DMS114 treated with DMSO at 0.1 percent for 48 hours (cell line): Measurements from ENCODE around the gene HOXA5.

Experiments
- DNase-seq: peaks from one replicate; lab custom pipeline; 2025; ENCODE audit not compliant: unreplicated experiment; lab: John Stamatoyannopoulos, UW

Gene HOXA5

DNA sequence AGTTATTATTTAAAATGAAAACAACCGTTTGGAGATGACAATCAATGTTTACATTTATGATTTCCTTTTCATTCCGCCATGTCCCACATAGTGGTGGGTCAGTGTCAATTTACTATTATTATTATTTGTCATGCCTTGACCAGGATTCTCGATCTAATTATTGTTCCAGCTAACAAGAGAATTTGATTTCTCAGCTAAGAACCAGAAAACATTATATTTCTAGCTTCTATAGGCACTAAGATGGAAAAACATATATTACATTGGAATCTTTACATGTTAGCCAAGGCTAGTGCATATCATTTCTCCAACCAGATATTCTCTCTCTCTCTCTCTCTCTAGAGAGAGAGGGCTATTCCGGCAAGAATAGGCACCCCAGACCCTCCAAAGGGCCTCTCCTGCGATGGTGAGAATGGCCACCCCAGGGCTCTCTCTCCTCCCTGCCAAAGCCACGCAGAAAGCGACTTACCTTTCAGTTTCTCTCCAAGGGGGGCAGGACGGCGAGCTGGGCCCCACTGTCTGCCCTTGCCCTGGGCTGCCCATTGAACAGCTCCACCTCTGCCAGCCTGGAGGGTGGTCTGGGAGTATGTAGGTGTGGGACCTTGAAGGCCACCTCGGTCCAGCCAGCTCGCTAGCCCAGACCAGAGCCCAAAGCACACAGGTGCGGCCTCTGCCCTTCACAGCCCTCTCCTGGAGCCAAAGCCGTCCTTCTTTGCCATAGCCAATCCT lies 6.5 kb upstream of the HOXA5 start:
- DNase-seq: no peak

DNA sequence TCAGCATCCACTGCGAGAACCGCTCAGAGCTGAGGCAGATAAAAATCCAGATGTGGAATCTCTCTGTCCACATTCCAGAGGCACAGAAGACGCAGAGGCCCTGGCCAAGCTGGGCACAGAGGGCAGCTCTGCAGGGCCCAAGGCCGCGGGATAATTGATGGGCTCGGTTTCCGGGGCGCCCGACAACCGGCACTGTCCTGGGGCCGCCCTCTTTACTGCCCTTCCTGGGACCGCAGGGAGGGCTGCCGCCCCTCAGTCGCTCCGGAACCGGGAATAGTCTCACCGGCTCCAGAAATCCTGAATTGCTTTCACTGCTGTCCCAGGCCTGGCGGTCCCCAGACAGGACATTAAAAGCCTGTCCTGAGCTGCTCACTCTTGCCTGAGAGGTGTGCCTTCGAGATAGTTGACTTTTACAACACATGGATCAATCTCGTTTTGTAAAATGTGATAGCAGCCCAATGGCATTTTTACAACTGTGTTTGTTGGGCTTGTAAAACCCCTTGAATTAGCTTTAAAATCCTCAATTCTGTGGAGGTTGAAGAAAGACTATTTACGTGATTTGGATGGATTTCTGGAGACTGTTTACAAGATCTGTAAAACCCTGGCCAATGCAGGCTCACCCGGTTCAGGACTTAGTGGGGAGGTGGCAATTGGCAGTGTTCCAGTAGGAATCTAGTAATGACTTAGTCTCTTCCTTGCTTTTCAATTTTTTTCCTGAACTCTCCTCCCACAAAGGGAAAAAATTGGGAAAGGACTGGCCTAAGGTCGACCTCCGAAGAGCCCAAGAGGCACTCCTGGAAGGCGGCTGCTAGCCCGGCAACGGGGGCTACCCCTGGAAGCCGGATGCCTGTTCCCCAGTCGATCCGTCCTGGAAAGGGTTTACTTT lies 5.5 kb upstream of the HOXA5 start:
- DNase-seq: no peak

DNA sequence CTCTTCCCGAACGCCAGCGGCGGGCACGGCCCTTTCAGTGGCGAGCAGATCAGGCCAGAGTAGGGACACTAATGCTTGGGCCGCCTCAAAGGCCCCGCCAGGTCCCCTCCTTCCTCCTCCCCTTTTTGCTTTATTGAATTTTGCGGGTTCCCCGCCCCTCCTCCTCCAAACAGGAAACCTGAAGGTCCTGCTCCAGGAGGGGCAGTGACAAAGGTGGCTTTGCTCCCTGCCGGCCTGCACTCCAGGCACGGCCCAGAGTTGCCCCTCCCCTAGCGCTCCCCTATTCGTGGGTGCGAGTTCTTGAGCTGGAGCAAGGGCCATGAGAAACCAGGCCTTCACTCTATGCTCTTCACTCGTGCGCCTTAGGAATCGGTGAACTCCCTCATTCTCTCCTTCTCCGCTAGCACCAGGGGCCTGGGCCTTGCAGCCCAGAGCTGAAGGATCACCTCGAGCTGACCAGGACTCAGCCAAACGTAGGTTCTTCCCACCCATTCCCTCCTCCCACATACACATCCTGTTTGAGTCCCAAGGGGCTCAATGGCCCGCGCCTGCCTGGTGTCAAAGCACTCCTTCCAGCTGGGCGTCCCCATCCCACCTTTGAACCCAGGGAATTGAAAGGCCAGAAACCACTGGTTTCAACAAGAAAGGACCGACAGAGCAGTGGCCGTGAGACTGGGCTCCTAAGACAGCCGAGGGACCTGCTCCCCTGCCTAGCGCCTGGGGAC lies 4.7 kb upstream of the HOXA5 start:
- DNase-seq: no peak

DNA sequence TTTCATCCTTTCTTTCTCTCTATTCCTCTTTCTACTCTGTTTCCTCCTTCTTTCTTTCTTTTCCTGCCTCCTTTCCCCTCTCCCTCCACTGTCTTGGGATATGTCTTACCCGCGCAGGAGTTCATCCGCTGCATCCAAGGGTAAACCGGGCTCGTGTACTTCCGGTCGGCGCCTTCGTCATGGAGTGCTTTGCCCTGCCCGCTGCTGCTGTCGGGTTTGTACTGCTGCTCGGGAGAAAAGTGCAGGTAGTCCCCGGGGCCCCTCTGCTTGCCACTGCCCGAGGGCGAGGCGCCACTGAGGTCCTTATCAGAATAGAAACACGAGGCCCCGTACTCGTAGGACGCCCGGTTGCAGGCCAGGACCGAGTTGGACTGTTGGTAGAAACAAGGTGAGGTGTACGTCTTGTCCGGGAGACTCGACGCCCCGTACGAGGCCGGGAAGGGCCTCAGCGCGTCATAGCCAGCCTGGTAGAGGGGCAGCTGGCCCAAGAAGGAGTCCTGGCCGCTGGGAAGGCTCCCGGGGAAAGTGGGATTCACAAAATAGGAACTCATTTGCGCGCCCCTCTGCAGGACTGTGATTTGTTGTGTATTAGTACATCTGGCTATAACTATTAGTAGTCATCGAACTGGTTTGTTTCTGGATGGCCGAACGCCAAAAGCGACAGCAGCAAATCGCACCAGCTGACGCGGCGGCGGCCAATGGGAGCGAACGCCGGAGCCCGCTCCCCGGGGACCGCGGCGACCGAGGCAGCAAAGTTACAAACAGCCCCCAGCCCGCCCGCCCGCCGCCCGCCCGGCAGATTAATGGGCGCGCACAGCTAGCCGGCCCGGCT lies 3.9 kb upstream of the HOXA5 start, which contains the start of gene HOXA6:
Gene HOXA6, minus strand, starts transcription at position 576 of the 832 bp plus-strand sequence. Its CDS starts 25 bp downstream, at position 551.
- no peak for DNase-seq

DNA sequence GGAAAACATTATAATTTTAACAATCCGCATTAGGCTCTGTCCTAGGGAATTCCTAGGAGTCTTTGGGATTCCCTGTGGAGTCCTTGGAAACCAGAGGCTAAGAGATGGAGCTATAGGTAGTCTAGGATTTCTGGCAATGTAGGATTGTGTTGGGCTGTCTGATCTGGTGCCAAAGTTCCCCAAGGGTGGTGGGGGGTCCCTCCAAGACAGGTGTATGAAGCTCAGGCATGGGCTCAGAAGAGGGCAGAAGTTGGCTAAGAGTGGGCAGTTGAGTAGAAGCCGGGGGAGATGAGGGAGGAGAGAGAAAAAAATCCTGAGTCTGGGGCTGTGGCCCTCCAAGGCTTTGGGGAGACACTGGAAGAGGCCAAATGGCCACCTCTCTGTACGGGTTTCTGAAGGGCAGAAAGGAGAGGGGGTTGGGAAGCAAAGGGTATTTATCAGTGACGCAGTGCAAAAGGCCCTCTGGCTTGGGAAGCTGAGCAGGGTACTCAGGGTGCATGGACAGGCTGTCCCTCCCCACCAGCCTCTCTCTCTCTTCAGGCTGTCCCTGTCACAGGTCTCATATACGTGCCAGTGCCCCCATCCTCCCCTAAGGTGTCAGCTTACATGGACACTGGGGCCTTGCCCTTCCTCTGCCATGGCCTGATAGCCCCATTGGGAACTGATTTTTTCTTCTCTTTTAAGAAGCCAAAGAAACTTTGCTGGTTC lies 3.2 kb upstream of the HOXA5 start:
- DNase-seq: no peak

DNA sequence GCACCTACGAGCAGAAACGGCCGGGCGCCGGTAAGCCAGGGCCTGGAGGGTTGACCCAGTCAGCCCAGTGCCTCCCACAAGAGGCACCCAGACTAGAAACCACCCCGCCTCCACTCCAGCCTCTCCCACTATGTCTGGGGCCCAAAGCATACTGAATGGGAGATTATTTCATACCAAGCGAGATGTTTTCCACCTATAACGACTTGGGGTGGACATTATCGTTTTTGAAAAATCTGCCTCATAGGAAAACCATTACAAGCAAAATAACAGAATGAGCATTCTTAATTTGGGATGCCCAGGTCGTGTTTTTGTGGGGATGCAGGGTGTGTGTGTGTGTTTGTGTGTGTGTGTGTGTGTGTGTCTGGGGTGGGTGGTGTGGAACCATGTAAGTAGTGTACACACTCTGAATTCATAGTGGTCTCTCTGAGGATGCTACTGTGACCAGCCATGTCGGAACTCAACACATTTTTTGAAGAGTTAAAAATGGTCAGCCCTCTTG lies 2.5 kb upstream of the HOXA5 start:
- DNase-seq: no peak

DNA sequence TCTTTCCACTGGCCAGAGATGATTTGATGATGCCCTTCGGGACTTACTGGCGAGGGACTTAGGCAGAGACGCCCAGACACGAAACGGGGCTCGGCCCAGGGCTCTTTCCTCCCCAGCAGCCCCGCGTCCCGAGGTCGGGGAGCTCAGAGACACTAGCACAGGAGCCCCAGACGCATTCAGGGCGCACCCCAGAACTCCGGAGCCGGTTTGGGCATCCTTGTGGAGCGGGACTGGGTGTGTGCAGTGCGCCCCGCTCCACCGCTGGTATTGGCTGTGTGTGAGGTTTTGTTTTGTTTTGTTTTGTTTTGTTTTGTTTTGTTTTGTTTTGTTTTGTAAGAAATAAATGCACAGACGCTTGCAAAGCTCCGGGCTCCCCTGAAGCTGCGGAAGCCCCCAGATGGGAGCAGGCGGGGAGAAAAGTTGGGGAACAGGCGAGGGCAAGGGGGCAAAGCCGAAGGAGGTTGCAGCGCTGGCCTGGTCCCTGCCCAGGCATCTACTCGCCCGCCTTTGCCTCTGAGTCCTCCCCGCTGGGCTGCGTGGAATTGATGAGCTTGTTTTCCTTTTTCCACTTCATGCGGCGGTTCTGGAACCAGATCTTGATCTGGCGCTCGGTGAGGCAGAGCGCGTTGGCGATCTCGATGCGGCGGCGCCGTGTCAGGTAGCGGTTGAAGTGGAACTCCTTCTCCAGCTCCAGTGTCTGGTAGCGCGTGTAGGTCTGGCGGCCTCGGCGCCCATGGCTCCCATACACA lies 1.9 kb upstream of the HOXA5 start:
- no peak for DNase-seq

DNA sequence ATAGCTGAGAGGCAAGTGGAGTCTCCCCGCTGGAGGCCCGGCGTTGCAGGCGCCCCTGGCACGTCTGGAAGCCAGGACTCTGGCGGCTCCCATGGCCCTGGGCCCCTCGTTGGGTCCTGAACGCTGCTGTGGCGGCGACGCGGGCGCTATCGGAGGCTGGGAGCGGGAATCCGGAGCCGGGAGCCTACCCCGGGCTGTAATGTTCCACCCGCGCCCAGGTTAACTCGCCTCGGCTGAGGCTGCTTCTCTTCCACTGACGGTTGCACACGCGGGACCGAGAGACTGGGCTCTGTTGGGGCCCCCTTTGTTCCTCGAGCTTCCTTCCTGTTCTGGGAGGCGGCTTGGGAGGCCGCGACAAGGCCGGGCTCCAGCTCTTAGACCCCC lies 1.3 kb upstream of the HOXA5 start:
- DNase-seq: no peak

DNA sequence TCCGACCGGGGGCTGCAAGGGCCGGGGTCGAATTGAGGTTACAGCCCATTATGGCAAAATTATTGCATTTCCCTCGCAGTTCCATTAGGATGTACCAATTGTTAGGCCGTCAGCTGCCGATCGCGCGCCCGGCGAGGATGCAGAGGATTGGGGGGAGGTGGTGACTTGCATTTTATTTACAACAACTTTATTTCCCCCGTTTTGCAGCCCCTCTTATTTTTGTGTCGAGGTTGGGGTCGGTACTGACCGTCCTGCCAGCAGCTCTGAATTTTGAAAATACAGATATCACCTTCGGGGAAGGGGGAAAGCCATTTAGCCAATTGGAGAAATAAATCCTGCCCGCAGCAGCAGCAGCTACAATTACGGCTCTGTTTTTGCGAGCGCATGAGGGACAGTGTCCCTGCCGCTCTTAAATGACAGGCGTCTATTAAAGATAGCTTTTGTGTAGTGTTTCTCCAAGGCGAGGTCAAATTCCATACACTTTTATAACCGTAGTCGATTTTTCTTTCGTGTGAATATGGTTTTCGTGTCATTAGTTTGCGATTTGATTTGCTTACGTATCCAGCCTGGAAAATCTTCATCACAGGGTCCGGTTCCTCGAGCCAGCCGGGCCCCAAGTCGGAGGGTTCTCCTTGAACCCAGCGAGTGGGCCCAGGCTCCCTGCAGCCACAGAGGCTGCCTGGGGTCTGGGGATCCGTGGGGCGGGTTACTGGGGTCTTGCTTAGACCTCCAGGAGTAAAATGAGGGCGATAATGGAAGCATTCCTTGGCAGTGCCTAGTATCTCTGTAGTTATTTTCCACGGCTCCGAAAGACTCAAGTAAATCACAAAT lies 684 bp upstream of the HOXA5 start:
- no peak for DNase-seq

DNA sequence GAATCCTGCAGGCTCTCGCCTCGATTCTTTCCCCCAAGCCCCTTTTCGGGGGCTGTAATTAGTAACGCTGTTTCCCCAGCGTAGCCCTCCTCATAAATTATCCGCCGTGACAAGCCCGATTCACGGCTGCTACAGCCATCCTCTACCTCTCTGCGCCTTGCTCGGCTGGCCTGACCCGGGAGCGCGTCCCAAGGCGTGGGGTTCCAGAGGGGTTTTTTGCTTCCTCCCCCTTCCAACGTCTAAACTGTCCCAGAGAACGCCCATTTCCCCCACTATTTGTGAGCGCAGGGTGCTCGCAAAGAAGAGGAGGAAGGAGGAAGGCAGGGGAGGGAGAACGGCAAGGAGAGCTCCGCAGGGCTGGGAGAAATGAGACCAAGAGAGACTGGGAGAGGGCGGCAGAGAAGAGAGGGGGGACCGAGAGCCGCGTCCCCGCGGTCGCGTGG lies 880 bp downstream of the HOXA5 start:
- no peak for DNase-seq

DNA sequence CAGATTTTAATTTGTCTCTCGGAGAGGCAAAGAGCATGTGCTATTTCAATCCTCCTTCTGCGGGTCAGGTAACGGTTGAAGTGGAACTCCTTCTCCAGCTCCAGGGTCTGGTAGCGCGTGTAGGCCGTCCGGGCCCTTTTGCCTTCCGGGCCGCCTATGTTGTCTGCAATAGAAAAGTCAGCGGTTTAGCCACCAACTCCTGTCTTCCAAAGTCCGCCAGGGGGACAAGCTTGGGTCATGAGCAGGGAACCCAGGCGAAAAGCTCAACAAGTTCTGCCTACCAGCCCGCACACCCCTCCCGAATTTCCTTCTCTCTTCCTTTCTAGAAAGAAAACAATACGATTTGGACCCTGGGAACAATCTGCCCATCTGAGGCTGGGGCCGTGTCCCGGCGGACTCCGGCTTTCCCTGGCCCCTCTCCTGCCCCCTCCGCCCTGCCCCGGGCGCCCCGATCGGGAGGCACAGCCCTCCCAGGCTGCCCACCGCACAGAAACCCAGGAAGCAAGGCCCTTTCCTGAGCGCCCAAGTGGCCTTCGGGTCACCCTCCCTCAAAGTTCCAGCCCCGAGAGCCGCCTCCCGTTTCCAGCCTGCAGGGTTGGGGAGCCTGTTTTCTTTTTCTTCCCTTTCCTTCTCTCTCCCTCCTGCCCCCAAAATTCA lies 1.4 kb downstream of the HOXA5 start:
- DNase-seq: no peak

DNA sequence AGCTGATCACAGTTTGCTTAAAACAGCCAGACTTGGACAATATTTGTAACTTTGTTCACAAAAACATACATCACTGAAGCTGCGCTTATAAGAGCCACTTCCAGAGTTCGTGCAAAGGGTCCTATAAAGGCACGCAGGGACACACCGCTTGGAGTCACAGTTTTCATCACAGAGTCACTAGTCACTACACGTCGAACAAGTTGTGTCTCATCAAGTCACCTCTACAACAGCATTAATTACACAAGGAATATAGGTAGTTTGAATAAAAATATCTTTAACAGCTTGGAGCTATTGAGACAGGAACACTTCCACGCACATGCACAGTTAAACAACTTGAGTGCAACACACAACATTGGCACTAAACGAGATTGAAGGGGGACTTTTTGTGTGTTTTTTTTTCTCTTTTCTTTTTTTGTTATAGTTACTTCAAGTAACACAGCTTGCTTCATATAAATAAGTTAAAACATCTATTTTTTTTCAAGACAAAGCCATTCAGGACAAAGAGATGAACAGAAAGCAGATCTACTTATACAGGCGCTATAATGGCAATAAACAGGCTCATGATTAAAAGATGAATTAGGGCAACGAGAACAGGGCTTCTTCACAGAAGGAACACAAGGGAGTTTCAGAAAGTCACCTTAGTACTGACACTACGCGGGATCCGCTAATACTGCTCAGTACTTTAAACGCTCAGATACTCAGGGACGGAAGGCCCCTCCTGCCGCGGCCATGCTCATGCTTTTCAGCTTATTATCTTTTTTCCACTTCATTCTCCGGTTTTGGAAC lies 2.2 kb downstream of the HOXA5 start:
- DNase-seq: no peak

DNA sequence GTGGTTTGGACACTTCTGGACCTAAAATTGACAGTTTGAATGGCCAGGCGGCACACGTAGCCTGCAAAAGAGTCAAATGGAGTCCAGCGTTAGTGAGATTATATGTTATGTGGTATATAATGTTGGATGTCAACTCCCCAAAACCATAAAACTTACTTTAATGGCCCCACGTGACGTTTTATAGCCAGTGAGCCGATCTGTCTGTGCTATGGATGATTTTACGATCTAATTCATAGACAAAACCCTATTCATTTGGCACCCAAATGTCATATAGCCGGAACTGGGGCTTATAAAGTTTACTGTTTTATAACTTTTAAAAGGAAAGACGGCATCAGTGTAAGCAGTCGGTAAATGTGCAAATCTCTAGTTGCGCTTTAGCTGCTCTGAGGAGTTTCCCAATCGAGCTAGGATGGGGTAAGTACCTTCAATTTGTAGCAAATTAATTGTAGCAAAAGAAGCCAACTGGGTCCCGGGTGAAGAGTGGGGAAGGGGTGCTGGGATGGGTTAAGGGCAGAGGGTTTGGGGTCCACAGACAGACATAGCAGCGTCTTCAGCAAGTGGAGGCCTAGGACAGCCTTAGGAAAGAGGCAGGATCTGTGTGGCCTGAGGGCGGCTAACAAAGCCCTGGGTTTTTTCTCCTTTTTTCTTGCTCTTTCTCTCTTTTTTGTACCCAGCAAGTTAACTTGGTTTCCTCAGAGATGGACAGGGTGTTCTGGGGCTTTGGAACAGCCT lies 3.2 kb downstream of the HOXA5 start:
- DNase-seq: no peak

DNA sequence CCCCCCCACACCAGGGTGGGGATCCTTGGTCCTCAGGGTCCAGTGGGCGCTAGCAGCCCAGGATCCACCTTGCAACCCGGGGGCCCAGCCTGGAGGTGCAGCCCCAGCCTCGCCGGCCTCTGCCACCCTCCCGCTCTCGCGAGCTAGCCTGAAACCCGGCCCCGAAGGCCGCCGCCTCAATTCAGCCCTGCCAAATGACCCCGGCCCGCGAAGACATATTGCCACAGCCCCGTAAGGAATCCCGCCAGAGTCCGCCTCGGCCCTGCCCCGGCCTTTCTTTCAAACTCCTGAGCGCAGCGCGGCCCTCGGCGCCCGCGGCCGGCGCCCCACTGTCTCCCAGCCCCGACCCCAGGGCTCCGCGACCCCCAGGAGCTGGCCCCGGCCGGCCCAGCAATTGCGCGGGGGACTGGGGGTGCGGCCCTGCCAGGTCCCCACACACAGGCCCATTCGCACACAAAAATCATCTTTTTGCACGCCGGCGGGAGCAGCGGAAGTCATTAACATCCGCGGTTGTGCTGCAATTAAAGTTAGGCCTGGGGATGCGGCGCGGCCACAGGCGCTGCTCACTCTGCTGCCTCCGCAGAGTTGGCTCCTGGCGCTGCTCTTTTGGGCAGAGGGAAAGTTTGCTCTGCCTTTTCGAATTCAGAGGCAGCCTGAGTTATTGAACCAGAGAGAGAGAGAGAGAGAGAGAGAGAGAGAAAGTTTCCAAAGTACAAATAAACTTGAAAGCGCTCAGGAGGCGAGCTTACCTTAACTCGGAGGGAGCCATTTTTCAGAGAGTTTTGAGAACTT lies 4.0 kb downstream of the HOXA5 start:
- DNase-seq: no peak

DNA sequence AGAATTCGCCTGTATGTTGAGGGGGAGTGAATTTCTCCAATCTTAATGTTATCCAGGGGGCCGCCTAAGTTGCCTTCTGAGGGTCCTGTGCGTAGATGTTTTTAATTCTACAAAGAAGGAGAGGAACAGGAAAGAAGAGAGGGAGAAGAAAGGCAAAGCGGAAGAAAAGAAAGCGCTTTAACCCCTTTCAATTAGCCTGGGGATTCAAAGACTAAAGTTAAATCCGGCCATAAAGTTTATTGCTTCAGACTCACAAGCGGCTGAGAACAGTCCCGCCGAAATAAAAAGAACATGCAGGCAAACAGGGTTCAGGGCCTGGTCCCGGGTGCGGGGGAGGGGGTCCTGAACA lies 4.5 kb downstream of the HOXA5 start:
- no peak for DNase-seq

DNA sequence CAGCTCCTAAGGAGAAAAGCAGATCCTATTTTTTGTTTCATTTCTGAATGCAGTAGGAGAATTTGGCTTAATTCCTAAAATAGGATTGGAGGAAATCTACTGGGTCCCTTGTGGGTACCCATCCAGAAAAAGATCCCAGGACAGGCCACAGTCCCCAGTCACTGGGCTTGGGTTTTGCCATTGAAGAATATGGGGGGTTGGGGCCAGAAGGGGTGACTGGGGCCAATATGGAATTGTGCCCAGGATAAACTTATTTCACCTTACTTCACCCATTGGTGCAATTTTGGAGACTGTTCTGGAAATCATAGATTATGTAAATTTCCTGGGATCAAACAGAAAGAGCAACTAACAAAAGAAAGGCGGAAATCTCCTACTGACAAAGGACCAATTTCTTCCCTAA lies 5.0 kb downstream of the HOXA5 start:
- DNase-seq: no peak
